Mesendoderm (in vitro differentiated cells): Measurements from ENCODE around the gene GRHPR.
"Not testable (repeated sequence)": the region's sequence is repeated elsewhere in the genome, so short reads cannot be mapped to it uniquely, and the experiment has no call there.

ENCODE experiments used
- DNase-seq: peaks from one replicate; pipeline ENCODE4 v3.0.0; 2013
- H2AK5ac ChIP-seq: 2 replicates; pipeline ENCODE4 v1.6.1; 2013; ENCODE audit warnings: low read length, inconsistent platforms
- H2BK120ac ChIP-seq: 2 replicates; pipeline ENCODE4 v1.6.1; 2013; ENCODE audit warnings: low read depth, mild to moderate bottlenecking, low read length, moderate library complexity, mixed read lengths
- H2BK15ac ChIP-seq: replicated peaks from 2 replicates; pipeline ENCODE4 v1.6.1; 2013; ENCODE audit warnings: low read depth, mild to moderate bottlenecking, moderate library complexity
- H2BK5ac ChIP-seq: 2 replicates; pipeline ENCODE4 v1.6.1; 2013; ENCODE audit warnings: low read length, inconsistent platforms
- H3K18ac ChIP-seq: 2 replicates; pipeline ENCODE4 v1.6.1; 2013; ENCODE audit warnings: mild to moderate bottlenecking, low read length, mixed read lengths
- H3K23ac ChIP-seq: one replicate; pipeline ENCODE4 v1.6.1; 2013; ENCODE audit warnings: low read length
- H3K27ac ChIP-seq: 2 replicates; pipeline ENCODE4 v1.5.1; 2013; ENCODE audit warnings: low read depth, mild to moderate bottlenecking, inconsistent platforms, low read length, moderate library complexity
- H3K27me3 ChIP-seq: 2 replicates; pipeline ENCODE4 v1.6.1; 2013; ENCODE audit warnings: low read length, control low read depth, mild to moderate bottlenecking, inconsistent platforms; ENCODE audit not compliant: insufficient read depth, poor library complexity
- H3K36me3 ChIP-seq: 2 replicates; pipeline ENCODE4 v1.6.1; 2013; ENCODE audit warnings: low read length, inconsistent platforms; ENCODE audit not compliant: control insufficient read depth, insufficient read depth
- H3K4ac ChIP-seq: one replicate; pipeline ENCODE4 v1.6.1; 2013; ENCODE audit warnings: low read depth, mild to moderate bottlenecking, low read length, moderate library complexity
- H3K4me1 ChIP-seq: 2 replicates; pipeline ENCODE4 v1.6.1; 2013; ENCODE audit warnings: low read depth, low read length, inconsistent platforms; ENCODE audit not compliant: control insufficient read depth
- H3K4me2 ChIP-seq: 2 replicates; pipeline ENCODE4 v1.6.1; 2013; ENCODE audit warnings: low read length
- H3K4me3 ChIP-seq: 2 replicates; pipeline ENCODE4 v1.5.1; 2013; ENCODE audit warnings: mild to moderate bottlenecking, low read length
- H3K56ac ChIP-seq: one replicate; pipeline ENCODE4 v1.6.1; 2013; ENCODE audit warnings: low read length
- H3K79me1 ChIP-seq: 2 replicates; pipeline ENCODE4 v1.6.1; 2013; ENCODE audit warnings: low read length, inconsistent platforms
- H3K79me2 ChIP-seq: 2 replicates; pipeline ENCODE4 v1.6.1; 2013; ENCODE audit warnings: mild to moderate bottlenecking, low read length; ENCODE audit not compliant: control insufficient read depth, insufficient read depth
- H3K9ac ChIP-seq: 2 replicates; pipeline ENCODE4 v1.6.1; 2013; ENCODE audit warnings: low read length, inconsistent platforms
- H4K5ac ChIP-seq: one replicate; pipeline ENCODE4 v1.6.1; 2013; ENCODE audit warnings: low read length
- H4K8ac ChIP-seq: one replicate; pipeline ENCODE4 v1.6.1; 2013; ENCODE audit warnings: low read depth, mild to moderate bottlenecking, control low read depth, low read length, moderate library complexity
- WGBS: extraction: QIAGEN DNeasy Blood & Tissue Kit; methylation state at CpG from one replicate; pipeline ENCODE4 v1.1.7; 2013; ENCODE audit warnings: low lambda C conversion rate, missing lambda C conversion rate; ENCODE audit not compliant: insufficient coverage; ENCODE audit errors: extremely low coverage; 5-methylcytosine and 5-hydroxymethylcytosine counted together

The GRHPR gene

DNA sequence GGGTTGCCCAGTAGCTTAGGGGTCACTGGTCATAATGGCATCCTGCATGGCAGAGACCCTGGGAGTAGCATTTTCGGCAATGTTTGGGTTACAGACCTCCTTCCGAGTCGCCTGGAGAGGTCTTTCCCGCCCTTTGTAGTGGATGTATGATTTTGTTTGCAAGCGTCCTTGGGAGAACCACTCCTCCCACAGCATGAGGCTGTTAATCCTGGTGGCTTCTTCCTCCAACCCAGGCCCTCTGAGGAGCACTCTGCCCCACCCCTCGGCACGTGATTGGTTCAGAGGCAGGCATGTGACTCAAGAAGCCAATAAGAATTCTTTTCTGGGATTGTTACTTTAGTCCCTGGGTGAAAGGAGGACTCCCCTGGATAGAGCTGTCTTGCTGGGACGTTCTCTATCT, 30.2 kb upstream of the GRHPR start:
- Histone ChIP-seq H3K4me1 (no peaks in the 10 kb centered on the region), H3K23ac (no peak overlapping the region), H4K8ac (no peak overlapping the region), H3K4me2 (no peak overlapping the region), H3K9ac (no peak overlapping the region), H3K18ac (no peak overlapping the region), H2BK15ac (no peak overlapping the region), H2BK120ac (no peak overlapping the region), H4K5ac (no peak overlapping the region), H3K27ac (no peak overlapping the region), H3K79me2 (no peaks in the 10 kb centered on the region), H2AK5ac (no peak overlapping the region), H3K79me1 (no peaks in the 10 kb centered on the region), H3K4ac (no peak overlapping the region), H2BK5ac (no peak overlapping the region), H3K27me3 (no peaks in the 10 kb centered on the region), H3K4me3 (no peak overlapping the region), H3K56ac (no peak overlapping the region), H3K36me3 (no peaks in the 10 kb centered on the region)
- no CpG with 5 or more reads among the region's 8 CpGs for WGBS
- peak; percentile 54 for DNase-seq

DNA sequence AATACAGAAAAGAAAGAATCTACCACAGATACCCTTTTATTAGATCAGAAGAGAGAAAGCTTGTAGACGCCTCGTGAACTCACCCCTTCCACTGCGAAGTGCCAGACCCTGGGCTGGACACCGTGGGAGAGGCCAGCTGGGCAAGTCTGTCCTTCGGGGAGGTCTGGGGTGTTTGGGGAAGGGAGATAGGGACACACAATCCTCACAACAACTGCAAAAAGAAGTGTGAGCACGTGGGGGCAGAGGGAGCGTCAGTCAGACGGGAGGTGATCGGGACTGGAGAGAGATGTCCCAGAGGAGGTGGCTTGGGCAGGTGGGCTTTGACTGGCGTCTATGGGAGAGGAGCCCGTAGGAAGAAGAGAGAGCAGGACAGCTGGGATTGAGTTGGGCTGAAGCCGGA, 27.3 kb upstream of the GRHPR start:
- H3K4me3 ChIP-seq = no peak overlapping the region
- no peak overlapping the region for H3K23ac ChIP-seq
- no peak overlapping the region for H3K27ac ChIP-seq
- H4K5ac ChIP-seq = no peak overlapping the region
- no CpG with 5 or more reads among the region's 12 CpGs for WGBS
- no peak overlapping the region for H2BK5ac ChIP-seq
- no peak for DNase-seq
- H3K18ac ChIP-seq = no peak overlapping the region
- H3K4me1 ChIP-seq = no peaks in the 10 kb centered on the region
- H2AK5ac ChIP-seq = no peak overlapping the region
- H3K27me3 ChIP-seq = no peaks in the 10 kb centered on the region
- H4K8ac ChIP-seq = no peak overlapping the region
- H2BK15ac ChIP-seq = no peak overlapping the region
- no peak overlapping the region for H3K56ac ChIP-seq
- H3K36me3 ChIP-seq = no peaks in the 10 kb centered on the region
- H3K79me2 ChIP-seq = no peaks in the 10 kb centered on the region
- H3K4ac ChIP-seq = no peak overlapping the region
- H3K79me1 ChIP-seq = no peaks in the 10 kb centered on the region
- H2BK120ac ChIP-seq = no peak overlapping the region
- no peak overlapping the region for H3K4me2 ChIP-seq
- no peak overlapping the region for H3K9ac ChIP-seq

GRCh38 chr9:37395663-37396062, 26.8 kb upstream of the GRHPR start:
- H2BK120ac ChIP-seq = no peak overlapping the region
- no peaks in the 10 kb centered on the region for H3K79me2 ChIP-seq
- no peak overlapping the region for H2BK15ac ChIP-seq
- H3K4ac ChIP-seq = no peak overlapping the region
- DNase-seq = no peak
- H2AK5ac ChIP-seq = no peak overlapping the region
- H3K23ac ChIP-seq = no peak overlapping the region
- H2BK5ac ChIP-seq = no peak overlapping the region
- no peaks in the 10 kb centered on the region for H3K27me3 ChIP-seq
- no CpG with 5 or more reads among the region's 8 CpGs for WGBS
- H4K8ac ChIP-seq = no peak overlapping the region
- H3K36me3 ChIP-seq = no peaks in the 10 kb centered on the region
- H4K5ac ChIP-seq = no peak overlapping the region
- no peak overlapping the region for H3K56ac ChIP-seq
- no peak overlapping the region for H3K18ac ChIP-seq
- H3K4me1 ChIP-seq = no peaks in the 10 kb centered on the region
- no peaks in the 10 kb centered on the region for H3K79me1 ChIP-seq
- H3K4me2 ChIP-seq = no peak overlapping the region
- H3K27ac ChIP-seq = no peak overlapping the region
- H3K4me3 ChIP-seq = no peak overlapping the region
- H3K9ac ChIP-seq = no peak overlapping the region

DNA sequence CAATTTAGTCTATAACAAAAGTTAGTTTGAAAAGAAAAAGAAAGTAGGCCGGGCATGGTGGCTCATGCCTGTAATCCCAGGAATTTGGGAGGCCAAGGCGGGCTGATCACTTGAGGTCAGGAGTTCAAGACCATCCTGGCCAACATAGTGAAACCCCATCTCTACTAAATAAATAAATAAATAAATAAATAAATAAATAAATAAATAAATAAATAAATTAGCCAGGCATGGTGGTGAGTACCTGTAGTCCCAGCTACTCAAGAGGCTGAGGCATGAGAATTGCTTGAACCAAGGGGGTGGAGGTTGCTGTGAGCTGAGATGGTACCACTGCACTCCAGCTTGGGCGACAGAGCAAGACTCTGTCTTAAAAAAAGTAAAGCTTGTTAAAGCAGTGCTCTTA, 24.5 kb upstream of the GRHPR start:
- H4K5ac ChIP-seq, H4K8ac ChIP-seq, H3K4me2 ChIP-seq, H3K4me3 ChIP-seq, H2BK15ac ChIP-seq, H3K23ac ChIP-seq, H3K56ac ChIP-seq, H3K79me2 ChIP-seq, H3K36me3 ChIP-seq, H2AK5ac ChIP-seq, H2BK120ac ChIP-seq, H3K4me1 ChIP-seq, H3K79me1 ChIP-seq, H3K27ac ChIP-seq, H3K9ac ChIP-seq, H3K27me3 ChIP-seq, H3K18ac ChIP-seq, H2BK5ac ChIP-seq, H3K4ac ChIP-seq, DNase-seq: not testable (repeated sequence)
- WGBS = no CpG with 5 or more reads among the region's 3 CpGs

GRCh38 chr9:37398464-37399025, 24.0 kb upstream of the GRHPR start:
- Histone ChIP-seq H2BK15ac (no peak overlapping the region), H2BK5ac (no peak overlapping the region), H3K4me2 (no peak overlapping the region), H3K79me2 (no peaks in the 10 kb centered on the region), H3K27ac (no peak overlapping the region), H3K9ac (no peak overlapping the region), H3K4me1 (no peaks in the 10 kb centered on the region), H2BK120ac (no peak overlapping the region), H3K18ac (no peak overlapping the region), H3K27me3 (no peaks in the 10 kb centered on the region), H3K36me3 (no peaks in the 10 kb centered on the region), H2AK5ac (no peak overlapping the region), H4K5ac (no peak overlapping the region), H3K4me3 (no peak overlapping the region), H3K23ac (no peak overlapping the region), H4K8ac (no peak overlapping the region), H3K56ac (no peak overlapping the region), H3K4ac (no peak overlapping the region), H3K79me1 (no peaks in the 10 kb centered on the region)
- DNase-seq = no peak
- WGBS = no CpG with 5 or more reads among the region's 7 CpGs

DNA sequence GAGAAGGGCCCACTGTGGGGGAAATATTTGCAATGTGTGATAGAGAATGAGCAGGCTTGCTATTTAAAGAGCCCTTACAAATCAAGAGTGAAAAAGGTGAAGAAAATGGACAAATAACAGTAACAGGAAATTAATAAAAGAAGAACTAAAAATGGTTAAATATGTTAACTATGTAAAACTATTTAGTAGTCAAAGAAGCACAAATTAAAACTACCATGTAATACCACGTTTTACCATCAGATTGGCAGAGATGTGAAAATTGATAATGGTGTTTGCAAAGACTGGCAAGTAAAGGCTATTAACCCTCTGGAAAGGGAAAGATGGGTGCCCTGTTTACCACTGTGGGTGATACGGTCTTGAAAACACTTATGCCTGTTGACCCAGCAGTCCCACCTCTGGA, 23.2 kb upstream of the GRHPR start:
- Histone ChIP-seq H4K5ac (no peak overlapping the region), H4K8ac (no peak overlapping the region), H3K27ac (no peak overlapping the region), H2AK5ac (no peak overlapping the region), H3K4me2 (no peak overlapping the region), H3K4me1 (no peaks in the 10 kb centered on the region), H2BK120ac (no peak overlapping the region), H3K9ac (no peak overlapping the region), H3K4ac (no peak overlapping the region), H3K36me3 (no peaks in the 10 kb centered on the region), H3K56ac (no peak overlapping the region), H3K23ac (no peak overlapping the region), H2BK15ac (no peak overlapping the region), H3K18ac (no peak overlapping the region), H2BK5ac (no peak overlapping the region), H3K4me3 (no peak overlapping the region), H3K79me1 (no peaks in the 10 kb centered on the region), H3K27me3 (no peaks in the 10 kb centered on the region), H3K79me2 (no peaks in the 10 kb centered on the region)
- no peak for DNase-seq
- no CpG with 5 or more reads among the region's 2 CpGs for WGBS
